Sciatic nerve (tissue), 2 donors: Measurements from ENCODE around the gene TMEM11. TPM values are rescaled to one million over a fixed set of nuclear protein-coding genes. Genes with fewer than 3 reads are reported as not detected.
"Not testable (repeated sequence)": the region's sequence is repeated elsewhere in the genome, so short reads cannot be mapped to it uniquely, and the experiment has no call there.

Experiments
- ATAC-seq: fragments of 200-7000 bp; cut with Tn5 transposase; one replicate; pipeline ENCODE4 v1.9.1; 2020; ENCODE audit warnings: mild to moderate bottlenecking, moderate library complexity
- DNase-seq: peaks from one replicate; pipeline ENCODE4 v3.0.0-alpha.2; 2020; ENCODE audit warnings: low spot score
- intact Hi-C: fragments of 100-400 bp; cut with DNase I; formaldehyde crosslinking; loops from one replicate; pipeline ENCODE4 v1.14.2; 2022
- total RNA-seq: library from RNA; stranded (reverse); fragmentation: NEBNext Ultra II Directional; extraction: Animal tissue kit (Norgen Biotek cat#: 25700); gene quantifications from one replicate; pipeline ENCODE4 v1.2.1, GENCODE V29; 2021
- donor health status: DM: no; HTN: no; CAD: no.
- donor health status: DM: no; HTN: no; CAD: no.

Gene TMEM11
- total RNA-seq, 1 donor from 2014 or later = 16.6 TPM

GRCh38 chr17:21194226-21194625, 19.7 kb downstream of the TMEM11 start:
- peak; percentile 73 for ATAC-seq
- intact Hi-C loops = no loop called here
- no peak for DNase-seq

GRCh38 chr17:21193031-21193430, 20.9 kb downstream of the TMEM11 start:
- intact Hi-C loops = no loop called here
- no peak for ATAC-seq
- DNase-seq = no peak

GRCh38 chr17:21192414-21192813, 21.5 kb downstream of the TMEM11 start:
- ATAC-seq, DNase-seq, intact Hi-C loops: not testable (repeated sequence)

- ATAC-seq = no peak
These were observed 22.3 kb downstream of the TMEM11 start for GRCh38 chr17:21191698-21192097.

GRCh38 chr17:21190078-21190477, 23.9 kb downstream of the TMEM11 start:
- ATAC-seq (no peak), DNase-seq (no peak)
- intact Hi-C loops = no loop called here

More at GRCh38 chr17:21191698-21192097, 22.3 kb downstream of the TMEM11 start:
- DNase-seq = no peak
- intact Hi-C loops = no loop called here

GRCh38 chr17:21189361-21189760, 24.6 kb downstream of the TMEM11 start:
- DNase-seq = no peak
- intact Hi-C loops = no loop called here
- ATAC-seq = no peak

GRCh38 chr17:21186399-21187187, 27.4 kb downstream of the TMEM11 start:
- intact Hi-C loops = no loop called here
- ATAC-seq (no peak), DNase-seq (no peak)

- DNase-seq (no peak), ATAC-seq (no peak)
- intact Hi-C loops = no loop called here
These were observed 28.9 kb downstream of the TMEM11 start for GRCh38 chr17:21185061-21185460.

- no peak for ATAC-seq
These were observed 29.4 kb downstream of the TMEM11 start for GRCh38 chr17:21184570-21184969.

GRCh38 chr17:21183468-21183867, 30.5 kb downstream of the TMEM11 start:
- DNase-seq = no peak
- no peak for ATAC-seq
- intact Hi-C loops = no loop called here

More at GRCh38 chr17:21184570-21184969, 29.4 kb downstream of the TMEM11 start:
- no peak for DNase-seq
- intact Hi-C loops = no loop called here

- DNase-seq (peak; percentile 37), ATAC-seq (no peak)
- intact Hi-C loops = no loop called here
These were observed 35.9 kb downstream of the TMEM11 start for GRCh38 chr17:21177854-21178600.

GRCh38 chr17:21177401-21177800, 36.6 kb downstream of the TMEM11 start:
- ATAC-seq = no peak
- DNase-seq = peak; percentile 22
- intact Hi-C loops = no loop called here

GRCh38 chr17:21176773-21177395, 37.1 kb downstream of the TMEM11 start:
- intact Hi-C loops = no loop called here
- DNase-seq (peak; percentile 30), ATAC-seq (no peak)

- peak; percentile 53 for ATAC-seq
- peak; percentile 51 for DNase-seq
- intact Hi-C loops = no loop called here
These were observed 39.2 kb downstream of the TMEM11 start for GRCh38 chr17:21174713-21175112.

GRCh38 chr17:21174186-21174585, 39.8 kb downstream of the TMEM11 start:
- intact Hi-C loops = no loop called here
- peak; percentile 40 for DNase-seq
- peak; percentile 61 for ATAC-seq

GRCh38 chr17:21173543-21173942, 40.4 kb downstream of the TMEM11 start:
- intact Hi-C loops = no loop called here
- ATAC-seq (no peak), DNase-seq (peak; percentile 21)

- DNase-seq (no peak), ATAC-seq (no peak)
- intact Hi-C loops = no loop called here
These were observed 41.1 kb downstream of the TMEM11 start for GRCh38 chr17:21172846-21173245.

GRCh38 chr17:21171970-21172510, 41.9 kb downstream of the TMEM11 start:
- peak; percentile 30 for DNase-seq
- intact Hi-C loops = no loop called here

GRCh38 chr17:21171309-21171922, 42.5 kb downstream of the TMEM11 start:
- intact Hi-C loops = no loop called here
- DNase-seq (no peak), ATAC-seq (no peak)

More at GRCh38 chr17:21171970-21172510, 41.9 kb downstream of the TMEM11 start:
- no peak for ATAC-seq
